Body of pancreas (tissue), 4 donors: ENCODE results near the gene IL17RA. TPM values are rescaled to one million over a fixed set of nuclear protein-coding genes. Genes with fewer than 3 reads are reported as not detected.
A peak's percentile ranks its signal among the peaks of the same experiment; 100 is the strongest.

Experiments
- ATAC-seq: fragments of 150-250 bp; one replicate; pipeline ENCODE4 v1.9.1; 2016
- DNase-seq, 4 donors: peaks; one replicate each; pipeline ENCODE4 v3.0.0-alpha.2; 2019
- H3K27ac ChIP-seq, 4 donors: fragments of 200-600 bp; sonication (generic); 1 replicate in 3 of 4; 2 replicates in 1 of 4; pipeline versions ENCODE4 v1.5.1 to v1.6.1; 2016 to 2019; ENCODE audit warnings: mild to moderate bottlenecking in 1 of 4, mixed read lengths in 1 of 4, moderate library complexity in 1 of 4
- H3K27me3 ChIP-seq, 2 donors: fragments of 200-600 bp; sonication (generic); one replicate each; pipeline ENCODE4 v1.6.0; 2016; ENCODE audit warnings: mild to moderate bottlenecking in 1 of 2
- H3K36me3 ChIP-seq, 2 donors: fragments of 200-600 bp; sonication (generic); replicated peaks in 1 of 2; 2 replicates each; pipeline ENCODE4 v1.5.1; 2016; ENCODE audit warnings: low read depth in 2 of 2; ENCODE audit not compliant: insufficient read depth in 1 of 2
- H3K4me1 ChIP-seq: fragments of 200-600 bp; sonication (generic); one replicate; pipeline ENCODE4 v1.6.0; 2016
- H3K4me3 ChIP-seq, 2 donors: fragments of 200-600 bp; sonication (generic); 1 replicate in 1 of 2; 2 replicates in 1 of 2; pipeline ENCODE4 v1.5.1; 2016 to 2019
- H3K9me3 ChIP-seq, 3 donors: fragments of 200-600 bp; sonication (generic); 1 replicate in 2 of 3; 2 replicates in 1 of 3; pipeline ENCODE4 v1.5.1; 2016
- CTCF ChIP-seq, 7 experiments: fragments of 450-650 bp in 4 of 7; fragments of 200-600 bp in 3 of 7; sonication (generic) in 3 of 7; IDR thresholded peaks; one replicate each; pipeline ENCODE4 v1.5.1; 2016 to 2019; ENCODE audit warnings: antibody characterized with exemption in 7 of 7
- POLR2A ChIP-seq, 3 donors: fragments of 450-650 bp; IDR thresholded peaks; one replicate each; pipeline ENCODE4 v1.6.1; 2016; ENCODE audit warnings: antibody characterized with exemption in 3 of 3, mild to moderate bottlenecking in 2 of 3
- WGBS, 2 donors: methylation state at CpG; one replicate each; pipeline ENCODE4 v1.1.5; 2017; 5-methylcytosine and 5-hydroxymethylcytosine counted together
- intact Hi-C: fragments of 100-400 bp; cut with DNase I; formaldehyde crosslinking; loops from one replicate; pipeline ENCODE4 v1.15.1; 2023
- total RNA-seq, 2 donors: library from RNA; depleted of rRNA; stranded (reverse); fragments of >200 nt; gene quantifications; one replicate each; pipeline ENCODE4 v1.1.0, GENCODE V29; 2016

The IL17RA gene
- total RNA-seq, 2 donors from 2014 or later, result 8.3 to 13.8 TPM

GRCh38 chr22:17155941-17156340 lies 71.1 kb downstream of the IL17RA start:
- Histone ChIP-seq H3K9me3 (no peaks in the 10 kb centered on the region), H3K27me3 (no peaks in the 10 kb centered on the region), H3K4me3 (no peak overlapping the region), H3K36me3 (no peaks in the 10 kb centered on the region), H3K27ac (no peak overlapping the region), H3K4me1 (peaks cover 60% of the 10 kb centered on the region)
- DNase-seq (no peak), ATAC-seq (no peak)
- TF ChIP-seq CTCF (IDR thresholded peaks at IDR 0.05), result no peak
- no peak for TF ChIP-seq POLR2A (IDR thresholded peaks at IDR 0.05)
- intact Hi-C loops, result no loop called here
- WGBS, 2 donors, result 74 to 89% methylated on average over 3 of the region's 3 CpGs

- no peak for ATAC-seq
- intact Hi-C loops, result no loop called here
These were observed 72.9 kb downstream of the IL17RA start for GRCh38 chr22:17157714-17158113.

GRCh38 chr22:17158176-17158567 lies 73.4 kb downstream of the IL17RA start:
- H3K4me3 ChIP-seq, result peak overlapping the region in 1 of 2 donors; percentile 24
- H3K9me3 ChIP-seq, result no peaks in the 10 kb centered on the region
- ATAC-seq (no peak), DNase-seq (no peak)
- H3K4me1 ChIP-seq, result peaks cover 41% of the 10 kb centered on the region
- TF ChIP-seq CTCF (IDR thresholded peaks at IDR 0.05) (no peak), POLR2A (IDR thresholded peaks at IDR 0.05) (no peak)
- 32 to 43% methylated on average over 17 of the region's 17 CpGs for WGBS, 2 donors
- intact Hi-C loops, result no loop called here
- no peaks in the 10 kb centered on the region for H3K27me3 ChIP-seq
- peak overlapping the region; percentile 70 to 91 (median 82) for H3K27ac ChIP-seq
- H3K36me3 ChIP-seq, result no peaks in the 10 kb centered on the region

More at GRCh38 chr22:17157714-17158113, 72.9 kb downstream of the IL17RA start:
- DNase-seq, result no peak
- Histone ChIP-seq H3K27ac (peak overlapping the region in 2 of 4 donors; percentile 77 to 91), H3K27me3 (no peaks in the 10 kb centered on the region), H3K4me1 (peaks cover 45% of the 10 kb centered on the region), H3K4me3 (no peak overlapping the region), H3K36me3 (no peaks in the 10 kb centered on the region), H3K9me3 (no peaks in the 10 kb centered on the region)
- TF ChIP-seq POLR2A (IDR thresholded peaks at IDR 0.05), result no peak
- TF ChIP-seq CTCF (IDR thresholded peaks at IDR 0.05), result no peak
- WGBS, 2 donors, result 78 to 79% methylated on average over 3 of the region's 3 CpGs

GRCh38 chr22:17158568-17159503 lies 74.0 kb downstream of the IL17RA start, which contains the start of gene HDHD5:
TSS of gene HDHD5 (minus strand) at chr22:17159277. CDS start at chr22:17159251, 26 bp downstream.
- H3K36me3 ChIP-seq, result no peaks in the 10 kb centered on the region
- no peaks in the 10 kb centered on the region for H3K9me3 ChIP-seq
- TF ChIP-seq CTCF (IDR thresholded peaks at IDR 0.05) (no peak), POLR2A (IDR thresholded peaks at IDR 0.05) (peak; percentile 41 to 64 (median 62))
- H3K4me3 ChIP-seq, result peak within 1 kb of the TSS; percentile 44 to 71
- peak within 1 kb of the TSS; percentile 70 to 91 (median 82) for H3K27ac ChIP-seq
- intact Hi-C loops, result no loop called here
- no peaks in the 10 kb centered on the region for H3K27me3 ChIP-seq
- DNase-seq (peak; percentile 88 to 92 (median 90)), ATAC-seq (peak; percentile 92)
- H3K4me1 ChIP-seq, result peaks cover 34% of the 10 kb centered on the region
- WGBS, 2 donors, result 0% methylated on average over 109 of the region's 114 CpGs; no CpG with 5 or more reads in 1 of the 2 donors
